Measurements from ENCODE around the gene HIC1. TPM values are rescaled to one million over a fixed set of nuclear protein-coding genes. Genes with fewer than 3 reads are reported as not detected.
"Not testable (repeated sequence)": the region's sequence is repeated elsewhere in the genome, so short reads cannot be mapped to it uniquely, and the experiment has no call there.

HIC1 gene
- total RNA-seq, 1 donor from 2014 or later = 97.9 TPM

DNA sequence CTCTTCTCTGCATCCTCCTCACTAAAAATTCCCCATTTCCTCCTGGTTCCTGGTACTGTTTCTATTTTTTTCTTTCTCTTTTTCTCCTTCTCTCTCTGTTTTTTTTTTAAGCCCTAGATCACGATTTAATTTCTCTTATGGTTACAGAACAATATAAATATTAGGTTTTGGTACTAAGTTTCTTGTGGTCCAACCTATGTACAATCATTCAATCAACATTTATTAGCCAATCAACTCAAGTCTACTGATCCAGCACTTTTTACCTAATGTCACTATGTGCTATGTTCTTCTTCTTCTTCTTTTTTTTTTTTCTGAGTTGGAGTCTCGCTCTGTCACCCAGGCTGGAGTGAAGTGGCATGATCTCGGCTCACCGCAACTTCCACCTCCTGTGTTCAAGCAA lies 42.4 kb upstream of the HIC1 start:
- Mint-ChIP-seq H3K36me3 (no peaks in the 10 kb centered on the region), H3K27ac (no peak overlapping the region), H3K9me3 (peaks cover 4% of the 10 kb centered on the region), H3K4me3 (no peak overlapping the region), H3K27me3 (ENCODE audit: low read depth) (peaks cover 23% of the 10 kb centered on the region), H3K4me1 (peaks cover 12% of the 10 kb centered on the region)
- DNase-seq (ENCODE audit: low spot score in 2 of 2, unreplicated experiment in 2 of 2) = no peak
- TF ChIP-seq, protein P1, sequence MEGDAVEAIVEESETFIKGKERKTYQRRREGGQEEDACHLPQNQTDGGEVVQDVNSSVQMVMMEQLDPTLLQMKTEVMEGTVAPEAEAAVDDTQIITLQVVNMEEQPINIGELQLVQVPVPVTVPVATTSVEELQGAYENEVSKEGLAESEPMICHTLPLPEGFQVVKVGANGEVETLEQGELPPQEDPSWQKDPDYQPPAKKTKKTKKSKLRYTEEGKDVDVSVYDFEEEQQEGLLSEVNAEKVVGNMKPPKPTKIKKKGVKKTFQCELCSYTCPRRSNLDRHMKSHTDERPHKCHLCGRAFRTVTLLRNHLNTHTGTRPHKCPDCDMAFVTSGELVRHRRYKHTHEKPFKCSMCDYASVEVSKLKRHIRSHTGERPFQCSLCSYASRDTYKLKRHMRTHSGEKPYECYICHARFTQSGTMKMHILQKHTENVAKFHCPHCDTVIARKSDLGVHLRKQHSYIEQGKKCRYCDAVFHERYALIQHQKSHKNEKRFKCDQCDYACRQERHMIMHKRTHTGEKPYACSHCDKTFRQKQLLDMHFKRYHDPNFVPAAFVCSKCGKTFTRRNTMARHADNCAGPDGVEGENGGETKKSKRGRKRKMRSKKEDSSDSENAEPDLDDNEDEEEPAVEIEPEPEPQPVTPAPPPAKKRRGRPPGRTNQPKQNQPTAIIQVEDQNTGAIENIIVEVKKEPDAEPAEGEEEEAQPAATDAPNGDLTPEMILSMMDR (IDR thresholded peaks at IDR 0.05; ENCODE audit: unreplicated experiment) = no peak

DNA sequence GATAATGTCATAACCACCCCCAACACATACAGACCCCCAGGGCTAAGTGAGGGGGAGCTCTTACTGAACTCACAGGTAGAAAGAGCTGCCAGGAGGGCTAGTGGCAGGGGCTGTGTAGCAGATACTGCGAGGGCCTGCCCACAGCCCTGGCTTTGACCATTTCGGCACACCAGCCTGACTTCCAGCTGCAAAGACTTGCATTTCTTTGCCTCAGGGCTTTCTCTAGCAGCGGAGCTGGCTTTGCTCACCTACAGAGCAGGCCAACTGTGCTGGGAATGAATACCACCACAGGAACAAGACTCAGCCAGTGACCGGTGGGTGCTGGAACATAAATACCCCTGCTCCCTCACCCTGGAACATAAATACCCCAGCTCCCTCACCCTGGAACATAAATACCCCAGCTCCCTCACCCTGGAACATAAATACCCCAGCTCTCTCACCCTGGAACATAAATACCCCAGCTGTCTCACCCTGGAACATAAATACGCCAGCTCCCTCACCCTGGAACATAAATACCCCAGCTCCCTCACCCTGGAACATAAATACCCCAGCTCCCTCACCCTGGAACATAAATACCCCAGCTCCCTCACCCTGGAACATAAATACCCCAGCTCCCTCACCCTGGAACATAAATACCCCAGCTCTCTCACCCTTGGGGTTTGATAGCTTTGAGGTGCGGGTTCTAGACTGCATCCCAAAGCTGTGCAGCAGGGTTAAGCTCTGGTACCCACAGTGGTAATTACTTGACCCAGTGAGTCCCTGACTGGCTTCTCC lies 41.5 kb upstream of the HIC1 start:
- H3K36me3 Mint-ChIP-seq; H3K27ac Mint-ChIP-seq; DNase-seq (ENCODE audit: low spot score in 2 of 2, unreplicated experiment in 2 of 2); H3K4me3 Mint-ChIP-seq; H3K9me3 Mint-ChIP-seq: not testable (repeated sequence)
- peaks cover 12% of the 10 kb centered on the region for H3K4me1 Mint-ChIP-seq
- peaks cover 32% of the 10 kb centered on the region for H3K27me3 Mint-ChIP-seq (ENCODE audit: low read depth)

DNA sequence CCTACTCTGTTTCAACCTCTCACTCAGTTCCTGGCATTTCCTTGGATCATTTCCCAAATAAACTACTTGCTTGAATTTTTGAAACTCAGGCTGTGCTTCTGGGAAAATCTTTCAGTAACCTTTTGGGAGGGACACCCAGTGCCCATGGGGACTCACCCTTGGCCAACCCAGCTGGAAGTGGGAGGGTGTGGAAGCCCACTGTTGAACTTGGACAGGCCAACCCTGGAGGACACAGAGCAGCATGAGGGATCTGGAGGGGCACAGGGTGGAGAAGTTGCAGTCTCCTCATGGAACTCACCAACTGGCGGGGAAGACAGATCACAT lies 40.9 kb upstream of the HIC1 start:
- no peak overlapping the region for H3K4me3 Mint-ChIP-seq
- H3K4me1 Mint-ChIP-seq = peaks cover 12% of the 10 kb centered on the region
- peaks cover 4% of the 10 kb centered on the region for H3K9me3 Mint-ChIP-seq
- no peak for DNase-seq (ENCODE audit: low spot score in 2 of 2, unreplicated experiment in 2 of 2)
- H3K27ac Mint-ChIP-seq = no peak overlapping the region
- no peaks in the 10 kb centered on the region for H3K36me3 Mint-ChIP-seq
- TF ChIP-seq, protein P1 (IDR thresholded peaks at IDR 0.05; ENCODE audit: unreplicated experiment) = no peak
- peaks cover 38% of the 10 kb centered on the region for H3K27me3 Mint-ChIP-seq (ENCODE audit: low read depth)

DNA sequence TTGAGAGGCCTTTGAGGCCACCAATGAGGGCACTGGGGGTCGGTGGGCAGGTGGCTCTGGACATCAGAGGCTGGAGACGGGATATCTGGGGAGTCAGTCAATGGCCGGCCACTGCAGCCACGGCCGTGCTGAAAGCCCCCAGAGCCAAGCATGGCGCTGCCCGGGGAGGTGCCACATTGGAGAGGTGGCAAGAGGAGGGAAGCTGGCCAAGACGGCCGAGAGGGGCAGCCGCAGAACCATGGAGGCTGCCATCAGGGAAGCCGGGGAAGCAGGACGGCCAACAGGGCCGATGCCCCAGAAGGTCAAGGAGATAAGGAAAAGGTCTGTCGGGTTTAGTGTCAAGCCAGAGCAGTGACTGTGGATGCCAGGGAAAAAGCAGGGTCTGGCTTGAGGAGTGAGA lies 39.6 kb upstream of the HIC1 start:
- Mint-ChIP-seq H3K27ac (no peak overlapping the region), H3K36me3 (no peaks in the 10 kb centered on the region), H3K4me1 (peaks cover 12% of the 10 kb centered on the region), H3K9me3 (peaks cover 4% of the 10 kb centered on the region), H3K4me3 (no peak overlapping the region), H3K27me3 (ENCODE audit: low read depth) (peaks cover 51% of the 10 kb centered on the region)
- TF ChIP-seq, protein P1 (IDR thresholded peaks at IDR 0.05; ENCODE audit: unreplicated experiment) = no peak
- DNase-seq (ENCODE audit: low spot score in 2 of 2, unreplicated experiment in 2 of 2) = no peak

DNA sequence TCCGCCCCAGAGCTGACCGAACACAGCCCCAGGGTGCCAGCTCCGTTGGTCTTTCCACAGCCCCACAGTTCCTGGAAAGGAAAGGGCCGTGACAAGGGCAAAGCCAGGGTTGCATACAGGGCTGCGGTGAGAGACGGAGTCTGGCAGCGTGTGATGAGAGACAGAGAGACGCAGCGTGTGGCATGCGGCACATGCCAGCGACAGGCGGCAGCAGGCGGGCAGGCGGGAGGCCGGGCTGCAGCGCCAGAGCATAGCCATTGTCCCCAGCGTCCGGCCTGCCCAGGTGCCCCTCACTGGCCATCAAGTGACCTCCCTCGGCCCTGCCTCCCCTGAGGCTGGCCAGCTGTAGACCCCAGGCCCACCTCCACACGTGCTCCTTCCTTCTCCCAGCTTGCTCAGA lies 38.4 kb upstream of the HIC1 start:
- peaks cover 62% of the 10 kb centered on the region for H3K27me3 Mint-ChIP-seq (ENCODE audit: low read depth)

DNA sequence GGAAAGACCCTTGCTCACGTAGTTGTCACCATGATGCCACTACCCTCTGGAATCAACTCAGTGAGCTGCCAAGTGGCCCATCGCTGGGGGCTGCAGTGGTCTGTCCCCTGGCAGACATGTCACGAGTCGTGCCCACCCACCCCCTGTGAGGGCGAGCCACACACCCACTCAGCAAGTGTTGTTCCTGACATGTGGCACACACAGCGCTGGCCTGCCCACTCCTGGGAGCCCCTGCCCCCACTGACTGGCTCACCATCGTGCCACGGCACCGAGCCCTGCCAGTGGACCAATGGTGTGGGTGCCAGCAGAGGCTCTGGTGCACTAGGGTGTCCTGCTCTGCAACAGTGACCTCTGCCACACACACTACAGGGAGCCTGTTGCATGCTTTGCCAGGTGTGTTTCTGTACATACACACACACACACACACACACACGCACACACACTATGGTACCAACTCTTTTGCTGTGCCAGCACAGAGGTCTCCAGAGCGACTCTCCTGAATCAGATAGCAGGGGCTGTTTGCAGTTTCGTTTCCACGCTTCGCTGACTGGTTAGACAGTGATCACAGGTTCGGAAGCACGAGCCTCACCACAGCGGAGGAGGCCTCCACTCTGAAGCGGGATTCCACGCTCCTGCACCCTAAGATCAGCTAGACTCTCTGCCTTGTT lies 37.5 kb upstream of the HIC1 start:
- H3K27ac Mint-ChIP-seq = no peak overlapping the region
- peaks cover 2% of the 10 kb centered on the region for H3K9me3 Mint-ChIP-seq
- peaks cover 1% of the 10 kb centered on the region for H3K4me1 Mint-ChIP-seq
- no peak overlapping the region for H3K4me3 Mint-ChIP-seq
- DNase-seq (ENCODE audit: low spot score in 2 of 2, unreplicated experiment in 2 of 2) = no peak
- H3K36me3 Mint-ChIP-seq = no peaks in the 10 kb centered on the region
- peaks cover 67% of the 10 kb centered on the region for H3K27me3 Mint-ChIP-seq (ENCODE audit: low read depth)
- TF ChIP-seq, protein P1 (IDR thresholded peaks at IDR 0.05; ENCODE audit: unreplicated experiment) = no peak

More for the DNA sequence above, 38.4 kb upstream of the HIC1 start:
- Mint-ChIP-seq H3K9me3 (peaks cover 4% of the 10 kb centered on the region), H3K4me3 (no peak overlapping the region), H3K36me3 (no peaks in the 10 kb centered on the region), H3K4me1 (peaks cover 8% of the 10 kb centered on the region), H3K27ac (no peak overlapping the region)
- TF ChIP-seq, protein P1 (IDR thresholded peaks at IDR 0.05; ENCODE audit: unreplicated experiment) = no peak
- no peak for DNase-seq (ENCODE audit: low spot score in 2 of 2, unreplicated experiment in 2 of 2)
